Body of pancreas (tissue), 4 donors: Measurements from ENCODE around the gene KRTAP5-8.

ENCODE experiments used
- POLR2A ChIP-seq, 3 donors: fragments of 450-650 bp; IDR thresholded peaks; one replicate each; pipeline ENCODE4 v1.6.1; 2016; ENCODE audit warnings: antibody characterized with exemption in 3 of 3, mild to moderate bottlenecking in 2 of 3
- TF ChIP-seq, protein P1 (sequence below), 7 experiments: fragments of 450-650 bp in 4 of 7; fragments of 200-600 bp in 3 of 7; sonication (generic) in 3 of 7; IDR thresholded peaks; one replicate each; pipeline ENCODE4 v1.5.1; 2016 to 2019; ENCODE audit warnings: antibody characterized with exemption in 7 of 7

DNA sequence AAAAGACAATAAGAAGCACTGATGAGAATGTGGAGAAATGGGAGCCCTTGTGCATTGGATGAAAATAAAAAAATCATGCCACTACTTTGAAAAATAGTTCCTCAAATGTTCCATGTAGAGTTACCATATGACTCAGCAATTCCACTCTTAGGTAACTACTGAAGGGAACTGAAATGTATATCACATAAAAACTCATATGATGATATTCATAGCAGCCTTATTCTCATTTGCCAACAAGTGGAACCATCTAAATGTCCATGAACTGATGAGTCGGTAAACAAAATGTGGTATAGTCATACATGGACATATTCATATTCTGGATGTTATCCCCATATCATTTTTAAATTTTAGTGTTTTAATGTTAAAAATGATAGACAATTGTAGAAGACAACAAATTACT, 13.9 kb downstream of the KRTAP5-8 start:
- TF ChIP-seq, protein P1, sequence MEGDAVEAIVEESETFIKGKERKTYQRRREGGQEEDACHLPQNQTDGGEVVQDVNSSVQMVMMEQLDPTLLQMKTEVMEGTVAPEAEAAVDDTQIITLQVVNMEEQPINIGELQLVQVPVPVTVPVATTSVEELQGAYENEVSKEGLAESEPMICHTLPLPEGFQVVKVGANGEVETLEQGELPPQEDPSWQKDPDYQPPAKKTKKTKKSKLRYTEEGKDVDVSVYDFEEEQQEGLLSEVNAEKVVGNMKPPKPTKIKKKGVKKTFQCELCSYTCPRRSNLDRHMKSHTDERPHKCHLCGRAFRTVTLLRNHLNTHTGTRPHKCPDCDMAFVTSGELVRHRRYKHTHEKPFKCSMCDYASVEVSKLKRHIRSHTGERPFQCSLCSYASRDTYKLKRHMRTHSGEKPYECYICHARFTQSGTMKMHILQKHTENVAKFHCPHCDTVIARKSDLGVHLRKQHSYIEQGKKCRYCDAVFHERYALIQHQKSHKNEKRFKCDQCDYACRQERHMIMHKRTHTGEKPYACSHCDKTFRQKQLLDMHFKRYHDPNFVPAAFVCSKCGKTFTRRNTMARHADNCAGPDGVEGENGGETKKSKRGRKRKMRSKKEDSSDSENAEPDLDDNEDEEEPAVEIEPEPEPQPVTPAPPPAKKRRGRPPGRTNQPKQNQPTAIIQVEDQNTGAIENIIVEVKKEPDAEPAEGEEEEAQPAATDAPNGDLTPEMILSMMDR (IDR thresholded peaks at IDR 0.05): no peak
- no peak for TF ChIP-seq POLR2A (IDR thresholded peaks at IDR 0.05)
